K562 (cell line): Measurements from ENCODE around the gene GP1BB. TPM values are rescaled to one million over a fixed set of nuclear protein-coding genes. Genes with fewer than 3 reads are reported as not detected.

Source experiments
- ATAC-seq: fragments of 200-7000 bp; cut with Tn5 transposase; 3 replicates; pipeline ENCODE4 v1.9.1; 2020; ENCODE audit warnings: moderate library complexity
- BruUV-seq: library from RNA; stranded (reverse); fragments of 400-500 nt; replicated peaks from 2 replicates; lab custom pipeline; 2021; lab: Mats Ljungman, UMichigan
- CTCF ChIA-PET: fragments of 300-600 bp; formaldehyde crosslinking; extraction: SDS; loops from one replicate; lab custom pipeline; 2021; ENCODE audit warnings: low intra/inter-chr PET ratio; lab: Yijun Ruan, JAX
- POLR2A ChIA-PET: fragments of 300-600, 350-650 bp; sonication (Branson Sonifier 250); formaldehyde crosslinking; extraction: SDS; loops from one replicate; lab custom pipeline; 2021; ENCODE audit warnings: antibody characterized with exemption, inconsistent platforms; lab: Yijun Ruan, JAX
- DNase-seq, 4 experiments: peaks; one replicate each; pipeline versions ENCODE4 v3.0.0 to v3.0.0-alpha.2; 2011 to 2018; ENCODE audit warnings: low spot score in 3 of 4, mixed read lengths in 3 of 4; ENCODE audit errors: extremely low read depth in 1 of 4
- FAIRE-seq: peaks from 2 replicates; lab custom pipeline; 2011; peaks lifted over from hg19 to GRCh38; lab: Jason Lieb, UNC
- H2AFZ ChIP-seq: 2 replicates; pipeline ENCODE4 v1.6.0; 2011; ENCODE audit warnings: low read depth, low read length, control low read depth, inconsistent platforms
- H3K27ac ChIP-seq: fragments of 200-600 bp; 3 replicates; pipeline ENCODE4 v1.8.0; 2011; ENCODE audit warnings: low read depth, mild to moderate bottlenecking, control low read depth, inconsistent platforms, low read length, moderate library complexity, mixed read lengths; ENCODE audit errors: extremely low read depth
- H3K27me3 ChIP-seq, 2 experiments: fragments of 300-600 bp in 1 of 2; 2 replicates in 1 of 2; 3 replicates in 1 of 2; pipeline versions ENCODE4 v1.6.0 to v1.8.0; 2011; ENCODE audit warnings: inconsistent platforms in 2 of 2, low read length in 2 of 2, mild to moderate bottlenecking in 1 of 2, mixed read lengths in 1 of 2, moderate library complexity in 1 of 2; ENCODE audit not compliant: control insufficient read depth in 2 of 2, insufficient read depth in 2 of 2
- H3K36me3 ChIP-seq: fragments of 300-600 bp; 3 replicates; pipeline ENCODE4 v1.8.0; 2011; ENCODE audit warnings: mild to moderate bottlenecking, low read length, inconsistent platforms; ENCODE audit not compliant: control insufficient read depth, insufficient read depth
- H3K4me1 ChIP-seq, 2 experiments: fragments of 200-600 bp in 1 of 2; replicated peaks in 1 of 2; 2 replicates in 1 of 2; 3 replicates in 1 of 2; pipeline versions ENCODE4 v1.5.1 to v1.8.0; 2011; ENCODE audit warnings: inconsistent platforms in 2 of 2, low read length in 2 of 2, mild to moderate bottlenecking in 1 of 2, mixed read lengths in 1 of 2, moderate library complexity in 1 of 2; ENCODE audit not compliant: control insufficient read depth in 2 of 2, insufficient read depth in 2 of 2
- H3K4me2 ChIP-seq: 2 replicates; pipeline ENCODE4 v1.6.1; 2011; ENCODE audit warnings: low read length, control low read depth, inconsistent platforms, mixed read lengths; ENCODE audit not compliant: insufficient read depth
- H3K4me3 ChIP-seq: fragments of 200-600 bp; sonication (generic), shearing (Covaris generic); 2 replicates; pipeline ENCODE4 v1.5.1; 2016; ENCODE audit warnings: control low read depth, inconsistent platforms
- H3K79me2 ChIP-seq: fragments of 200-600 bp; 3 replicates; pipeline ENCODE4 v1.8.0; 2011; ENCODE audit warnings: low read length, inconsistent platforms; ENCODE audit not compliant: control insufficient read depth, insufficient read depth
- H3K9ac ChIP-seq, 2 experiments: 2 replicates each; pipeline versions ENCODE4 v1.6.0 to v1.6.1; 2011; ENCODE audit warnings: low read depth in 2 of 2, low read length in 2 of 2, control low read depth in 1 of 2, inconsistent platforms in 1 of 2, mild to moderate bottlenecking in 1 of 2, mixed read lengths in 1 of 2; ENCODE audit not compliant: insufficient read depth in 1 of 2
- H3K9me1 ChIP-seq: one replicate; pipeline ENCODE4 v1.6.0; 2011; ENCODE audit warnings: inconsistent platforms, mild to moderate bottlenecking, low read length, moderate library complexity; ENCODE audit not compliant: control insufficient read depth, insufficient read depth
- H3K9me3 ChIP-seq: replicated peaks from 2 replicates; pipeline ENCODE4 v1.5.1; 2011; ENCODE audit warnings: low read depth, low read length, inconsistent platforms; ENCODE audit not compliant: control insufficient read depth, insufficient read depth
- H4K20me1 ChIP-seq: replicated peaks from 2 replicates; pipeline ENCODE4 v1.6.1; 2011; ENCODE audit warnings: low read length, inconsistent platforms, mixed read lengths; ENCODE audit not compliant: control insufficient read depth, insufficient read depth
- ESRRB ChIP-seq: fragments of 250-450 bp; sonication (Bioruptor Pico); IDR thresholded peaks from 2 replicates; pipeline ENCODE4 v1.5.0; 2020; ENCODE audit warnings: mild to moderate bottlenecking, moderate library complexity, borderline replicate concordance
- ETV5 ChIP-seq: sonication (generic); formaldehyde crosslinking; IDR thresholded peaks from 2 replicates; pipeline ENCODE4 v1.4.0; 2020; ENCODE audit warnings: low read depth, mild to moderate bottlenecking, missing genetic modification reagents
- JUN ChIP-seq, 2 experiments: sonication (generic) in 1 of 2; formaldehyde crosslinking in 1 of 2; IDR thresholded peaks; 2 replicates each; pipeline versions ENCODE4 v1.6.1 to v1.8.0; 2012 to 2022; ENCODE audit warnings: borderline replicate concordance in 2 of 2, mild to moderate bottlenecking in 2 of 2, improper control_type of control experiment in 1 of 2, low read depth in 1 of 2, low read length in 1 of 2, missing genetic modification reagents in 1 of 2
- MECOM ChIP-seq: fragments of 250-450 bp; sonication (Bioruptor Pico); IDR thresholded peaks from 2 replicates; pipeline ENCODE4 v1.8.0; 2022; ENCODE audit warnings: inconsistent platforms
- POLR2G ChIP-seq: fragments of 200-400 bp; formaldehyde crosslinking; IDR thresholded peaks from 2 replicates; pipeline ENCODE4 v1.6.1; 2017; ENCODE audit warnings: low read depth, mild to moderate bottlenecking, antibody characterized with exemption, low read length, moderate library complexity
- RBFOX2 ChIP-seq: fragments of 200-400 bp; formaldehyde crosslinking; IDR thresholded peaks from 2 replicates; pipeline ENCODE4 v1.6.1; 2017; ENCODE audit warnings: low read depth, mild to moderate bottlenecking, low read length, moderate library complexity
- SAP30 ChIP-seq: fragments of 200-600 bp; sonication (generic); IDR thresholded peaks from 2 replicates; pipeline ENCODE4 v1.6.1; 2012; ENCODE audit warnings: borderline replicate concordance, low read depth, mild to moderate bottlenecking, moderate library complexity, low read length, control low read depth, inconsistent platforms; ENCODE audit not compliant: insufficient read depth, poor library complexity, severe bottlenecking
- SMARCA4 ChIP-seq: fragments of 450-650 bp; IDR thresholded peaks from 2 replicates; pipeline ENCODE4 v1.6.1; 2016
- YY1 ChIP-seq, 3 experiments: IDR thresholded peaks; 2 replicates each; pipeline ENCODE4 v1.6.1; 2011; ENCODE audit warnings: low read length in 2 of 3, mild to moderate bottlenecking in 2 of 3, moderate library complexity in 2 of 3, borderline replicate concordance in 1 of 3, control low read depth in 1 of 3, low read depth in 1 of 3; ENCODE audit not compliant: insufficient read depth in 3 of 3, insufficient replicate concordance in 2 of 3, control insufficient read depth in 1 of 3, insufficient read length in 1 of 3; ENCODE audit errors: extremely low read depth in 1 of 3
- ZBTB7A ChIP-seq: IDR thresholded peaks from 2 replicates; pipeline ENCODE4 v1.6.1; 2011; ENCODE audit warnings: low read depth, mild to moderate bottlenecking, low read length, moderate library complexity, borderline replicate concordance; ENCODE audit not compliant: control insufficient read depth
- ZFP1 ChIP-seq: fragments of 450-650 bp; formaldehyde crosslinking; IDR thresholded peaks from 2 replicates; pipeline ENCODE4 v1.4.0; 2020; ENCODE audit warnings: mild to moderate bottlenecking, mixed read lengths
- ZFP36 ChIP-seq: fragments of 150-350 bp; IDR thresholded peaks from 2 replicates; pipeline ENCODE4 v1.6.1; 2018; ENCODE audit warnings: low read length, low read depth; ENCODE audit not compliant: partially characterized antibody
- ZNF165 ChIP-seq: fragments of 250-450 bp; sonication (Bioruptor Pico); IDR thresholded peaks from 2 replicates; pipeline ENCODE4 v1.4.0; 2020; ENCODE audit warnings: borderline replicate concordance
- WGBS: fragments of 100-300 bp; shearing (Covaris generic); methylation state at CpG from one replicate; pipeline ENCODE4 v1.1.6; 2016; ENCODE audit warnings: low coverage, mixed read lengths; ENCODE audit not compliant: insufficient coverage; ENCODE audit errors: missing lambda C conversion rate; 5-methylcytosine and 5-hydroxymethylcytosine counted together
- in situ Hi-C: fragments of 300-500 bp; cut with MboI; formaldehyde crosslinking; loops from 4 replicates; pipeline ENCODE4 v1.15.0; 2018; ENCODE audit warnings: inconsistent platforms, mixed read lengths
- intact Hi-C: fragments of 100-400 bp; cut with micrococcal nuclease; formaldehyde crosslinking; loops from 2 replicates; pipeline ENCODE4 v1.14.2; 2022
- polyA plus RNA-seq, 8 experiments: library from polyadenylated mRNA; depleted of rRNA in 4 of 8; stranded (reverse) in 5 of 8; unstranded in 3 of 8; fragments of >200 nt; fragmentation: Nextera tagmentation in 2 of 8; fragmentation: Illumina TruSeq in 1 of 8; extraction: Ambion mirVana in 2 of 8; extraction: Trizol in 1 of 8; gene quantifications; 2 replicates each; pipeline versions ENCODE4 v1.2.1 to v1.2.3, GENCODE V29; 2011 to 2014; ENCODE audit warnings: inconsistent platforms in 1 of 8, missing spikeins in 1 of 8
- total RNA-seq, 7 experiments: library from RNA; depleted of rRNA in 6 of 7; stranded (reverse); fragments of >200 nt in 6 of 7; fragmentation: Illumina TruSeq in 2 of 7; extraction: Trizol in 2 of 7; gene quantifications; 2 replicates each; pipeline versions ENCODE4 v1.2.1 to v1.2.3, GENCODE V29; 2011 to 2021; ENCODE audit warnings: low replicate concordance in 1 of 7
- TF ChIP-seq, protein P1 (sequence below), 2 experiments: fragments of 250-450 bp in 1 of 2; fragments of 450-650 bp in 1 of 2; sonication (Bioruptor Pico) in 1 of 2; IDR thresholded peaks; 2 replicates each; pipeline versions ENCODE4 v1.6.1 to v1.8.0; 2016 to 2021; ENCODE audit warnings: mild to moderate bottlenecking in 2 of 2, moderate library complexity in 2 of 2, missing compliant biosample characterization in 1 of 2, missing genetic modification characterization in 1 of 2

GP1BB gene
- total and polyA plus RNA-seq, 9 of the 15 experiments (the other 6 are each of a cell fraction or from before 2014, with no cell fraction given) = 0.69 to 162 (median 2.8) TPM

DNA sequence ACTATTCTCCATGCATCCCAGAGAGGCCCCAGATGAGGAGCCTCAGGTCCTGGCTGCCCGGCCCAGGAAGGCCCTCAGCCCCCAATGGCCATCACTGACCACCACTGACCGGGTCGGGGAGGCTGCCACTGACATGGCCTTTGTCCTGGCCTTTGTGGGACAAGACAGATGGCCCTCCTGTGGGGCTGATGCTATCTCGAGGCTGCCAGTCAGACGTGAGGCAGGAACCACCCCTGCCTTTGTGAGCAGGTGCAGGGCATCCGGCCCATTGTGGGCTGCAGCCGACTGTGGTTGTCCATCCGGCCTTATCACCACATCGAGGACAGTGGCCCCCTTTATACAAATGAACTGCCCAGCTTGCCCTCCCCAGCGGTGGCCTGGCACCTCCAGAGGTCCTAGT, 5.5 kb downstream of the GP1BB start:
- BruUV-seq = no TSS peak
- CTCF ChIA-PET = interaction anchor here (0.7 to 5.6 kb wide), 3 partner anchors 48 to 284 kb away, joined by 3 to 156 read pairs (median 3); no protein-coding TSS in a partner anchor
- ATAC-seq (no peak), DNase-seq (no peak), FAIRE-seq (no peak)
- Histone ChIP-seq H3K4me2 (no peak overlapping the region), H3K79me2 (peaks cover 11% of the 10 kb centered on the region; the same call in 2 of the 3 replicates), H3K9me1 (peaks cover 2% of the 10 kb centered on the region), H4K20me1 (peaks cover 12% of the 10 kb centered on the region; the same call in 1 of the 2 replicates), H3K9me3 (0 out of 2 replicates have a peak, but pooled peaks cover 2% of the 10 kb centered on the region), H3K4me3 (no peak overlapping the region), H3K4me1 (peaks cover 20 to 69% of the 10 kb centered on the region in 2 experiments), H3K27ac (no peak overlapping the region), H3K9ac (peak overlapping the region in 1 of 2 experiments; percentile 32; a peak in 2 of 4 replicates)
- intact Hi-C loops = no loop called here
- TF ChIP-seq, protein P1, sequence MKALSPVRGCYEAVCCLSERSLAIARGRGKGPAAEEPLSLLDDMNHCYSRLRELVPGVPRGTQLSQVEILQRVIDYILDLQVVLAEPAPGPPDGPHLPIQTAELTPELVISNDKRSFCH (CRISPR knock-in tag; IDR thresholded peaks at IDR 0.05) = no peak
- TF ChIP-seq, protein P1 (tag; IDR thresholded peaks at IDR 0.05) = peak; percentile 20; the same call in 1 of the 2 replicates
- TF ChIP-seq POLR2G = peak; percentile 8; the same call in 1 of the 2 replicates
- no peak for TF ChIP-seq SMARCA4
- no peak for TF ChIP-seq MECOM
- 0 out of 2 replicates have a peak, but pooled peaks have one; percentile 3 for TF ChIP-seq ZNF165 (CRISPR knock-in tag)
- TF ChIP-seq RBFOX2 = peak; percentile 19; the same call in 1 of the 2 replicates
- TF ChIP-seq SAP30 = peak; percentile 9
- TF ChIP-seq ESRRB (CRISPR knock-in tag) = no peak
- no peak for TF ChIP-seq ZFP1 (CRISPR knock-in tag)
- no peak for TF ChIP-seq JUN (IDR thresholded peaks at IDR 0.05; ENCODE audit: borderline replicate concordance, low read depth, low read length)
- no peak for TF ChIP-seq JUN (CRISPR knock-in tag; IDR thresholded peaks at IDR 0.05; ENCODE audit: borderline replicate concordance)
- peak; percentile 84 for TF ChIP-seq ZFP36
- no peak for TF ChIP-seq ETV5 (CRISPR knock-in tag)
- TF ChIP-seq YY1 (IDR thresholded peaks at IDR 0.05; ENCODE audit: borderline replicate concordance in 1 of 3, control insufficient read depth in 1 of 3, extremely low read depth in 1 of 3, insufficient read depth in 3 of 3, insufficient read length in 1 of 3, insufficient replicate concordance in 2 of 3, low read depth in 1 of 3, low read length in 2 of 3) = peak in 1 of 3 experiments; percentile 13
- peak; percentile 8; the same call in 1 of the 2 replicates for TF ChIP-seq ZBTB7A
- TF ChIP-seq, all 486 proteins: peak for 8
- POLR2A ChIA-PET = interaction anchor here (0.6 to 0.8 kb wide), 2 partner anchors 33 to 213 kb away, joined by 3 read pairs; partner anchors contain the start of genes COMT and TXNRD2
- in situ Hi-C loops = loop anchor here (10.0 kb wide), 1 partner anchor 386 kb away; the partner anchor contains the start of genes RANBP1 and TRMT2A
- H2AFZ ChIP-seq = no peak overlapping the region
- peaks cover 7% of the 10 kb centered on the region for H3K36me3 ChIP-seq
- peaks cover 0 to 4% of the 10 kb centered on the region in 2 experiments; a peak in 2 of 5 replicates for H3K27me3 ChIP-seq
- 49% methylated on average over 10 of the region's 10 CpGs for WGBS
